Measurements from ENCODE around the gene SLIT3.

The SLIT3 gene

DNA sequence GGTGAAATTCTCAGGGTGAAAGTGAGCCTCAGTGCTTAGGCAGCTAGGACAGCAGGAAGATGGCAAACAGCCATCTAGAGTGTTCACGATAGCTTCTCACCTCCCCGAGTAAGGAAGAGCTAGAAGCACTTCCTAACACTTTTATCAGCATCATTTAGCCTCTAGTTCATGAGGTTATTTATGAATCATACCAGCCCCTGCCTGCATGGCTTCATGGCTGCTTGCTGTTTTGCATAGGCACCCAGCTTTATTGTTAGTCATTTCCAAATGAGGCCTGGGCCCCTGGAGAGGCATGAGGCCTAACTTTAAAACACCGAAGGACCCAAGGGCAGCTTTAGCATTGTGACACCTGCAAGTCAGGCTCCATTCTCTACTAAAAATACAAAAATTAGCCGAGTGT, 586.9 kb downstream of the SLIT3 start:
- no peak for DNase-seq

DNA sequence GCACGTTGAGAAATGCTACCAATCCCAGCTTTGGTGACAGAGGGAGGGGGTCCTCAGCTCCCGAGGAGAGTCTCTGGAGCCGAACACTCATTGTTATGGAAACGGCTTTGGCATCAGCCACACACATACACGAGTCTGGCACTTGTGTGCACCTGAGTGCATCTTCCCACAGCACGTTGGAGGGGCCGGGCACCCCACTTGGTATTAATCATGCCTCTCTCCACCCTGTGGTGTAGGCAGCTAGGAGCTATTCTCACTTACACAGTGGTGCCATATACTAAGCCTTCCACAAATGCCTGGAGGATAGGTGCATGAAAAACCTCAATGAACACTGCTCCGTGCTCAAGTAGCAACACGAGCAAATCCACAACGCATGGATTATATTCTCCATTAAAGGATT, 587.9 kb downstream of the SLIT3 start:
- no peak for DNase-seq

DNA sequence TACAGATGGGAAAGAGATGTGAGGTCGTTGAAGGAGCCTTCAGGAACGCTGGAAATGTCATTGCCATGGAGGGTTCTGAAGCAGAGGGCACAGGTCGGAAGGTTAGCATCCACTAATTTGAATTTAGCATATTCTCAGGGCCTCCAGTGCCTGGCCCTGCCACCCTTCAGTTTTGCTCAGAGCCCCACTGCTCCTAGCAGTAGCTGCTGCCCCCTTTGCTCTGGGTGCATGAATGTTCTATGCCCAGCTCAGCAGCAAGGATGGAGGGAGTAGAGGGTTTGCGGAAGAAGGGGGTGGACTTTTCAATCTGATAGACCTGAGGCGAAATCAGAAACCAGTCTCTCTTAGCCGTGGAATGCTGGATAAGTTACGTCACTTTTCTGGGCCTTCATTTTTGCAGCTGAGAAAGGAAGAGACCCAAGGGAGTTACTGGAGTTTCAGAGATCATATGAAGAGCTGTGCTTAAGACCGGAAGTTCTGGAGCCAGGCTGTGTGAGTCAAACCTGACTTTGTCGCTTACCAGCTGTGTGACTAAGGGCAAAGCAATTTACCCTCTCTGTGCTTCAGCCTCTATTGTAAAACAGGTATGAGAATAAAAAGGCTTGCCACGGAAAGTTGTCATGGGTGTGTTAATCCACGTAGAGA, 588.5 kb downstream of the SLIT3 start:
- DNase-seq: no peak

DNA sequence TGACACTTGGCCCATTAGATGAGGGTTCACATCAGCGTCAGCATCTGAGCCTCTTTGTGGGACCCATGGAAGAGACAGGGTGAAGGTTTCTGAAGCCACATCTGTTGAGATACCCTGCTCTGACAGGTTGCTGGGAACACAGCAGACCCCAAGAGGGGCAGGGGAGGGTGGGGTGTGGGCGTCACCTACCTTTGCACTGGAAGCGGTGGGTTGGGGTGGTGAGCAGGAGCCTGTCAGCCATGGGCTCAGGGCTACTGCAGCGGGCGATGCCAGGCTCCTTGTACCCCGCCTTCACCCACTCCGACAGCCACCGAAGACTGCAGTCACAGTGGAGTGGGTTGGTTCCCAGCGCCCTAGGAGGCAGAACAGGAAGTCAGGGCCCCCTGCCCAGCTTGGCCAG, 590.2 kb downstream of the SLIT3 start:
- DNase-seq: no peak

DNA sequence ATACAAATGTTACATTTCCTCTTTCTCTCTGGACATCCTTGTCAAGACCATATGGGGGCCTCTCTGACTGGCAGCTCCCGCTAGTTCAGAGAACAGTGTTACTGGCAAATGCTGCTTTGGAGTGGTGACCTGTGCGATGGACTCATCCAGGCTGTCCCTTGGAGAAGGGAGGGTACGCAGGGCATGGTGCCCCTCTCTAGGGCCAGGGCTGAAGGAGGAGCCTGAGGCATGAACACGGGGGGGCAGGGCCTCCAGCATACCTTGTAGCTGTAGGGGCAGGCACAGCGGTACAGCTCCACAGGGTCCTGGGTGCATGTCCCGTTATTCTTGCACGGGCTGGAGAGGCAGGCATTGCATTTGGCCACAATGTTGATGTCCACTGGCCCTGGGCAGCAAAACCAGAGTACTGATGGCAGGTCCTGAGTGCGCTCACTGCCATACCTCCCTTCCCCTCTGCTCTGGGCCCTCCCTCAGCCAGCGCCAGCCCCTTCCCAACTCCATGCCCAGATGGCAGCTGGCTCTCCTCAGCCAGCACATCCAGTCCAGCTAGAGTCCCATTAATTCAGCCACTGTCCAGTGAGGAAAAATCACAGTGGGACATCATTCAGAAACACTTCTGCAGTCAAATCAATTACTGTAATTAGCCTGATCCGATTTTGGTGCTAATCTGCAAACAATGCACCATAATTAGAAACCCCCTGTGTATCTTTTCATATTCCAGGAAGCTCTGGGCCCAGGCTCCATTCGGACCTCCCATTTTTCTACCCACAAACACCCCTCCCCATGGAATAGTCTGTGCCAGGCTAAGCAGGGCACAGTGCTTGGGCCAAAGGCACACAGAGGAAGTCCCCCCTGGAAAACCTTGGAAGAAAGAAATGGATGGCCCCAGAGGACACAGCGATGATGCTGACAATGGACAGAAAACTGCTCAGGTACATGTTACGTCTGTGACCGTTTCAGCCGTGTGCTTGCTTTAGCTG, 592.9 kb downstream of the SLIT3 start:
- no peak for DNase-seq

DNA sequence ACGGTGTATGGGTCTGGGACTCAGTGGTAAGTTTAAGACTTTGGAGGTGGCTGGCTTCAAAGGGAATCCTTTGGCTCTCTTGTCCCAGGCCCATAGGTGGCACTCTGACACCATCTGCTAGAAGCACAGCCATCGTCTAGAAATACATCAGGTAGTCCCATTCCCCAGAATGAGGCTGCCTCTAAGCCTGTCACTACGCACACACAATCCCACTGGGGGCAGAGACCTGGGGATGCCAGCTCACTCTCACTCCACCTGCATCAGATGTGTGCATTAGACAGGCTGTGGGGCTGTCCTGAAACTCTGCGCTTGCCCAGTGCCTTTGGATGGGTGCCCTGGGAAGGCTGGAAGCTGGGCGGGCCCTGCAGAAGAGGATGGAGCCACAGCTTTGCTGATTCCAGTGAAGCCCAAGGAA, 594.3 kb downstream of the SLIT3 start:
- DNase-seq: no peak

DNA sequence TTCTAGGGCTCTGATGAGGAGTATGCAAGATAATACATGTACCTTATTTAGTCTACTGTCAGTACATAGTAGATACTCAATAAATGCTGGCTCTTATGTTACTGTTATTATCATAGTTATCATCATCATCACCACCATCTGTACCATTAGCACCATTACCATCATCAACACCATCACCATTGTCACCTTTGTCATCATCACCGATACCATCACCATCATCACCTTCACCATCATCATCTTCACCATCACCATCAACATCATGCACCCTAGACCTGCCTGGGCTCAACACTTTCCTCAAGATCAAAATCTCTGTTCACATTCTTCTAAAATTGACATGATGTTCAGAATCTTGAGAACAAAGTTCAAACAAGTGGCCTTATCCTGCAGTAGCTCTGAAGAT, 595.6 kb downstream of the SLIT3 start:
- no peak for DNase-seq

DNA sequence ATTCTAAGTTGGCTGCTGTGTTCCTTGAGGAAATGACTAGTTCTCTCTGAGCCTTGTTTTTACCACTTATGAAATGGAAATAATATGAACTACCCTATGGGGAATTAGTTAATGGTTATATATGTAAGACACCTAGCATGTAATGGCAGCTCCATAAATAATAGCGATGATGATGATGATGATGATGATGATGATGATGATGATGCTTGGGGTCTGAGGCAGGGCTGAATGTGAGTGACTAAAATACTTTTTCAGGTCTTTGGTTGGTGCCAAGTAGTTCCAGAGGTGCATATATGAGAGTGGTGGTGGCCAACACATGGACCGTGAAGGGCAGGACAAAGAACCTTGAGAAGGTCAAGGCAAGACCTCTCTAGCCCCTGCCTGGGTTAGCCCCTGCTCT, 598.4 kb downstream of the SLIT3 start:
- no peak for DNase-seq

DNA sequence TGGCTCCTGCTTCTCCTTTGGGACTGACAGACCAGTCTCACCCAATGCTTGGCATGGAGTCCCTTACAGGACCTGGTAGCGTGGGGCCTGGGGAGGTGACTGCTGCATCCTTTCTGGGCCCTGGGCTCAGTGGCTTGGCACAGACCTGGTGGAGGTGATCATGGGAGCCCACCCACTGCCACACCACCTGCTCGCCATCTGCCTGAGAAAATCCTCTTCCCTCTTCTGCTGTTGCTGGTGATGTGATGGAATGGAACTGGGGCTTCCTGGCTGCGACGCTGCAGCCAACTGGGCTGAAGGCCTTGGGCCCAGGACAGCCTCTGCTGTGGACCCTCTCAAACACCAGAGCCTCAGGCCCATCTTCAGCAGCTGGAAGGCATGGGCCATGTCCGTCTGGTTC, 599.3 kb downstream of the SLIT3 start:
- DNase-seq: no peak

DNA sequence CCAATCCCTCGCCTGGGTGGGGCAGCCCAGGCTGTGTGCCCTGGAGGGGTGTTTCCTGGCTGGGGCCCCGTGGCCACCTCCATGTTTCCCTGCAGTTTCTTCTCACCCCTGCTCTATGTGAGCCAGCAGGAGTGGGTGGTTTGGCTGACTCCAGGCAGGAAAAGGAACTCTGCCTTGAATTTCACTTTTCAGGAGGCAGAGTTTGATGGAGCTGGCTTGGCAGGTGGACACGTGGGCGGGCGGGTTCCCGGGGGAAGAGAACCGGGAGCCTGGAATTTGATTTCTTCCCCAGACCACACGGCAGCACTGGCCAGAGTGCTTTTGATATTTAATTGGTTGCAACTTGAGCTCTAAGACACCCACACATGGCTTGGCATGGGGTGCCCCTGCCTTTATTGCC, 601.9 kb downstream of the SLIT3 start:
- no peak for DNase-seq

DNA sequence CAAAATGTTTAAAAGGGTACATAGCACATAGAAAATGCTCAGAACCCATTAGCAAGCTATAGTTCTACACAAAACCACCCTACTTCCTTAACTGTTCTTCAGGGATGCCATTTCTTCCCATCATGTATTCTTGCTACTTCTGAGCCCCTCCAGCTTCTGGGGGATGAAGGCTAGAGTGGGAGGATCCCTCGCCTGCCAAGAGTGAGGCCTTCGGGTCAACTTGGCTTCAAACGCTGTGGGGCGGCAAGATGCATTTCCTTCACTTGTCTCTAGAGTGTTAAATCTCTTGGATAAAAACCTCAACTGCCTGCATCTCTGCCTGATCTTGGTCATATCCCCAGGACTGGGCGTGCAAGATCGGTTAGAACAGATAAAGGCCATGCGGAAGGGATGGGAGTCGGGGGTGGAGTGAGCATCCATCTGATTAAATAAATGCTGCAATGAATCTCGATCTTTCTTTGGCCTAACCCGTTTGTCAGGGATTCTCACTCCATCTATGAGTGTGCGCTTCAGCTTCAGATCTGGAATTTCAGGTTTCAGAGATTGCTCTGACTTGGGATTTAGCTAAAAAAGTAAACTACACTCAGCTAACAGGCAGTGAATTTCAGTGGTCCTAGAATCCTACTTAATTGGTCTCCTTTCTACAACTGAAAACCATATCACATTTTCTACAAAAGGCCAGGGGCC, 603.8 kb downstream of the SLIT3 start:
- no peak for DNase-seq

DNA sequence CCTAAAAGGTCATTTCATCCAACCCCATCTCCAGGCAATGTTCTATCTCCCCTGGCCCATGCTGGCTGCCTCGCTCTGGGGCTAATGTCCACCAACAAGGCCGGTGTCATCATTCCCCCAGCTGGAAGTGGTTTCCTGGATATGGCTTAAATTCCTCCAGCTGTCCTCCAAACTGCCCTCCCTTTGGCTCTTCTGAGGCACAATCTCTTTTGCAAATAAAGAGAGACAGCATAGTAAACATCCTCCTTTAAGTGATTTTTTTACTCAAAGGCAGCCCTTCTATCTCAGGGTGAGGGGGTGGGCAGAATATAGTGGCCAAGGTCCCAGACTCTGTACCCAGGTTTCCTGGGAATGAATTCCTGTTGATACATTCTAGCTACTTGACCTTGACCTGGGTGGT, 604.3 kb downstream of the SLIT3 start:
- no peak for DNase-seq

DNA sequence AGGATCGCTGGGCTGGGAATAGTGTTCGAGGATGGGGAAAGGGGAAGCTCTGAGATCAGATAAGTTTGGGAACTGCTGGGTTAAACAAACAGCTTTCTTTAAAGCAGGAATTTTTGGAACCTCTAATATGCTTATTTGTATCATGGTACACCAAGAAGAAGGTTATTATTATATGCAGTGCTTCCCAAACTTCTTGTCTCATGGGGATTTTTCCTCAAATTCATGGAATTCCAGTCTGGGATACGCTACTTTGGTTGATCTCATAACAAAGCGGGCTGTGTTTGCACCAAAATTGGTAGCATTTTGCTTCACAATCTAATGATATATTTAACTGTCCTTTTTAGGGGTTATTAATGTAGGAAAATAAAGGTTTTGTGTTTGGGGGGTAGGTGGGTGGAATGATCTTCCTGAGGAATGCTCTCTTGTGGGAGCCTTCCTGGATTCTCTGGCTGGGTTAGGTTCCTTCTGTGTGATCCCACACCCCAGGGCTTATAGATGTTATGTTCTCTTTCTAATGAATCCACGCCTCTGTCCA, 605.6 kb downstream of the SLIT3 start:
- no peak for DNase-seq

DNA sequence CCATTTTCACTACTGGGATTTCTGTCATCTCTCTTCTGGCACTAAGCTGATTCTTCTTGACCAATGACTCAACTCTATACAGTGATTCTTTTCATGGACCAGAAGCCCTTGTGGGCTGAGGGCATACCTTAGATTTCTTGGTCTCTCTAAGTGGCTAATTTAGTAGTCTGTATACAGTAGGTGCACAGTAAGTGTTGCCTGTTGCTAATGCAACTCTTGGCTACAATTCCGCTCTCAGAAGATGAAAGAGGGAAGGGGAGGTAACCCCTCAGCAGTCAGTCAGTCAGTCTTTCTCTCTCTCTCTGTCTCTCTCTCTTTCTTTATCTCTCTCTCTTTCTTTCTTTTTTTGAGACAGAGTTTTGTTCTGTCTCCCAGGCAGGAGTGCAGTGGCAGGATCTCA, 606.6 kb downstream of the SLIT3 start:
- no peak for DNase-seq

DNA sequence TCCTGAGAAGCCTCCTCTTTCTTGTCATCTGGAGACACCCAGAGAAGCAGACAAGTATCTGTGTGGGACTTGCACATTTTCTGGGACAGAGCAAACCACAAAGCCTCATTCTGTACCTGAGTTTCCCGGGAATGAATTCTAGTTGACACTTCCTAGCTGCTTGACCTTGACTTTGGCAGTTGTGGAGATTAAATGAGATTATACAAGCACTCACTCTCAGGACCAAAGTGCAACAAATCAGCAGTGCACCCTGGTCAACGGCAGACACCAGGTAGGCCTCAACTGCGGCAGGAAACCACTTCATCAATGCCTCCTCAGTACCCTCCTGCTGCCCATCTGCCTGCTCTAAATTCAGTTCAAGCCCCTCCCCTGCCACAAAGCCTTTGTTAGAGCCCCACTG, 607.1 kb downstream of the SLIT3 start:
- no peak for DNase-seq

DNA sequence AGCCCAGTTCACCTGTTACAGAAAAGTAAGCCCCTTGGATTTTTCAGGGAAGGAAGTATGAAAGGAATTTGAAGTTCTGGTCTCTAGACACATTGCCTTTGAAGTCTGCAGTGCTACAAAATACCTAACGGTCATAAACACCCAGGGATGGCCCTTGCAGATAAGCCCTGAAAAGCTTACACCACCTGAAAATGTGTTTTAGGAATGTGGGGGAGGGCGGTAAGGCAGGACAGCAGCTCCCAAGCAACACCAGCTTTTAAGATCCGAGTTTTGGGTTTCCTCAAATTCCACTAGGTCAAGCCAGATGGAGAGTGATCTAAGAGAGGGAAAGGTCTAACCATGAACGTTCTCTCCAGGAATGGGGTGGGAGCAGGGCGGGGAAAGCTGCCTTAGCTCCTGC, 607.6 kb downstream of the SLIT3 start:
- DNase-seq: no peak

DNA sequence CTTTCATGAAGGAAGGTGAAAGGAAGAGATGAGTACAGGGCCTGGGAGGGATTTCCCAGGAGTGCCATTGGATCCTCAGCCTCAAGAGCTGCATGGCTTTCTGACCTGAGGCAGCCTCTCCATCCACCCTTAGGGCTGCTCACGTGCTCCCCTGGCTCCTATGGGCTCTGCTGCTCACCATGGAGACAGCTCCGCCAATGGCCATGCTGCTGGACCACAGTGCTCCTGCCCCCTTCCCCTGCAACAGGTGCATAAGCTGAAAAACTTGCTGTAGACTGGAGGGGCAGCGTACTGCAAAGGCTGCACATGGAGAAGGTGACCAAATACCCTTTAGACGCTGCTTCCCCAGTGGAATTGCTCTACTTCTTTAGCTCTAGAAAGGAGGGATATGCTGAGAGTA, 609.0 kb downstream of the SLIT3 start:
- DNase-seq: no peak

DNA sequence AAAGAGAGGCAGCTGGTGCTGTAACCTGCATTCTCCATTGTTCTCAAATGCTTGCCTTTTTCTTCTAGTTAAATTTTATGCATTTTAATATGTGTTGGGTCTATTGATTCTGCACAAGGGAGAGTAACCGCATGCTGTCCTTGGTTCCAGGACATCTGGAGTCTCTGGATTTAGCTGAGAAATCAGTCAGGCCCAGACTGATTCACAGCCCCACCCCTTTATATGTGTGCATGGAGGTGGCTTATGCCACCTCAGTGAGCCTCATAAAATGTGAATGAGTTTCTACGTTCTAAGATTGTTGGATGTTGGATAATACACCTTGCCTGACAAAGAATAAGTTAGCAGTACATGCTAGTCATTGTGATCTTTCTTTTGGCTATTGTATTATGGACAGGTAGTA, 611.7 kb downstream of the SLIT3 start:
- DNase-seq: no peak

DNA sequence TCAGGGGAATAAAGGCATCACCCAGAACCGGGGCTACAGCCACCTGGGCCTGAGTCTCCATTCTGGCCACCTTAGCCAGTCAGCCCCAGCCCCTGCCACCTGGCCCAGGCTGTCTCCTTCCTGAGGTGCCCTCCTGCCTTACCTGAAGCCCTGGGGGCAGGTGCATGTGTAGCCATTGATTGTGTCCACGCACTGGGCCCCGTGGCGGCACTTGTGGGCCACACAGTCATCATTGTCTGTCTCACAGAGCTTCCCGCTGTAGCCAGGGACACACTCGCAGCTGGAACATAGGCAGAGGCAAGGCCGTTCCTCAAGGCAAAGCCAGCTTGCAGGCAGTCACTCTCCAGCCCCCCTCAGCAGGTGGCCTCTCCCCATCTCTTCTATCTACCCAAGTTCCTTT, 614.1 kb downstream of the SLIT3 start:
- no peak for DNase-seq

DNA sequence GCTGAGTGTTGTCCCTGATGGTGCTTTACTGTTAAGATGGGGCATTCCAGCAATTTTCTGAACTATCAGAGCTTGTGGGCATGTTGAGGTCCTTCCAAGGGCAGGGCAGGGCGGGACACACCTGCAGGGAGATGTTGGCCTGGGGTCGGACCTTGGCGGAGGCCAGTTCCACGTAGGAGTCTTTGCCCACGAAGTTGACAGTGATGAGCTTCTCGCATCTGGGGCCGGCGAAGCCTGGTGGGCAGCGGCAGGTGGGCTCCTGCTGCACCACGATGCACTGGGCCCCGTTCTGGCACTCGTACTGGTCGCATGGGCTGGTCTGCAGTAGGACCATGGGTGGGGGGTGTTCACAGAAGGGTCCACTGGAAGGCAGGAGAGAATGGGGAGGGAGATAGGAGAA, 615.4 kb downstream of the SLIT3 start:
- no peak for DNase-seq

DNA sequence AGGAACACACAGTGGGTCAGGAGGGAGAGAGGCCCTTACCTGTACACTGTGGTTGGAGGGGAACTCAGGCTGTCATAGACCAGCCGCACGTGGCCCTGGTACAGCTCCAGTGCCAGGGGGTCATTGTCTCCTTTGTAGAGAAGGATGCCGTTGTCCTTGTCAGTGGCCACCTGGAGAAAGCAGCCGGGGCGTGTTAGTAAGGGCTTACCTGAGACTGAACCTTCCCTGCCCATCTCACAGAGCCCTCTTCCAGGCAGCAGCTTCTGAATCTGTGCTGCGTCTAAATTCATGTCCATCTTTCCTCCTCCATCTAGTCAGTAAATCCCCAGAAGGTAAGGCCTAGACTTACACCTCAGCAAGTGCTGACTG, 617.0 kb downstream of the SLIT3 start:
- DNase-seq: no peak

DNA sequence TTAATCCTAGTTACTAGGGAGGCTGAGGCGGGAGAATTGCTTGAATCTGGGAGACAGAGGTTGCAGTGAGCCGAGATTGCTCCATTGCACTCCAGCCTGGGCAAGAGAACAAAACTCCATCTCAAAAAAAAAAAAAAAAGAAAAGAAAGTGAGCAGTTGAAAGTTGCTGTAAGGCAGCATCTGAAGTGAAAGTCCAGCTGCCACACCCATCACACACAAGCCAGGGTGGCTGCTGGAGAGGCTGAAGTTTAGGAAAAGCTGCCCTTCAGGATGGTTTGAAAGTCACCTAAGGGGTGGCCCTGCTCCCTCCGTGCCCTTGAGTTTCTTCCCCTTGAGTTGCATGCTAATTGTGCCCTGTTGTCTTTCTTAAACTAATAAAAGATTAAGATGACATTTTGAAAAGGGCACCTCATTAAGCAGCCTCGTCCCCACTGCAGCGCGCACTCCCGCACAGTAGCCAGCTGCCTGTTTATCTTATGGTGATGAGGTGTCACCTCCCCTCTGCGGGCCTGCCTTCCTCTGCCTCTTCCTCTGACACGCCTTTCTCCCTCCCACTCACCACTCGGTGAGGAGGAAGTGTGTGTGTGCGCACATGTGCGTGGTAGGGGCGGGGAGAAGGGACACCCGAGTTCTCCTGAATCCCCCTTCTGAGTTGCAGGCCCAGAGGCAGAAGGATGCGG, 617.6 kb downstream of the SLIT3 start:
- DNase-seq: no peak

DNA sequence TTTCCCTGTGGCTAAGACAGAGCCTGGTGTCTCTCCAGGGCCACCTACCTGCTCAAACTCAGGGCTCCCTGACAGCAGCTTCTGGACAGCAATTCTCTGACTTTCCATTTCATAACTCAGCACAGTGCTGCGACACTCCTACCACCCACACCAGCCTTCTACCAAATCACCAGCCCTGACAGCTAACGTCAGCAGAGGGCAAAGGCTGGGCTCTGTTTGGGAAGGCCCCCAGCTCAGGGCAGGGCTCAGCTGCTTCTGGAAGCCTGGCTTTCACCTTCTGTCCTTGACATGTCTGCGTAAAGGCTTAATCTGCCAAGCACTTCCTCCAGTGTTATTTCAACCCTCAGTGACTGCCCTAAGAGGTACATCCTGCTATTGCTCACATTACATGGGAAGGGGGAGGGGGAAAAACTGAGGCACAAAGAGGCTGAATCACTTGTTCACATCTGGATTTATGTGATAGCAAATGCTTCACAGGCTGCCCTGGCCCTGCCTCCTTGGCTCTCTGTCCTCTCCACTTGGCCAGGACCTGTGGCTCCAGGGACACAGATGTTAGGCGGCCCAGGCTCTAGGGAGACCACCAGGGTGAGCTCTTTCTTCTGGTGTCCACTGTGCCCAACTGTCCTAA, 619.3 kb downstream of the SLIT3 start:
- DNase-seq: no peak
